WI38 (cell line): ENCODE data around the gene CD38.
A peak's percentile ranks its signal among the peaks of the same experiment; 100 is the strongest.
"Not testable (repeated sequence)": the region's sequence is repeated elsewhere in the genome, so short reads cannot be mapped to it uniquely, and the experiment has no call there.

Experiments
- H3K4me3 ChIP-seq: 2 replicates; pipeline ENCODE4 v1.5.1; 2011; ENCODE audit warnings: low read depth, mild to moderate bottlenecking, control low read depth, low read length
- TF ChIP-seq, protein P1 (sequence below): IDR thresholded peaks from 2 replicates; pipeline ENCODE4 v1.5.1; 2012; ENCODE audit warnings: low read depth, mild to moderate bottlenecking, control low read depth, low read length

The CD38 gene

DNA sequence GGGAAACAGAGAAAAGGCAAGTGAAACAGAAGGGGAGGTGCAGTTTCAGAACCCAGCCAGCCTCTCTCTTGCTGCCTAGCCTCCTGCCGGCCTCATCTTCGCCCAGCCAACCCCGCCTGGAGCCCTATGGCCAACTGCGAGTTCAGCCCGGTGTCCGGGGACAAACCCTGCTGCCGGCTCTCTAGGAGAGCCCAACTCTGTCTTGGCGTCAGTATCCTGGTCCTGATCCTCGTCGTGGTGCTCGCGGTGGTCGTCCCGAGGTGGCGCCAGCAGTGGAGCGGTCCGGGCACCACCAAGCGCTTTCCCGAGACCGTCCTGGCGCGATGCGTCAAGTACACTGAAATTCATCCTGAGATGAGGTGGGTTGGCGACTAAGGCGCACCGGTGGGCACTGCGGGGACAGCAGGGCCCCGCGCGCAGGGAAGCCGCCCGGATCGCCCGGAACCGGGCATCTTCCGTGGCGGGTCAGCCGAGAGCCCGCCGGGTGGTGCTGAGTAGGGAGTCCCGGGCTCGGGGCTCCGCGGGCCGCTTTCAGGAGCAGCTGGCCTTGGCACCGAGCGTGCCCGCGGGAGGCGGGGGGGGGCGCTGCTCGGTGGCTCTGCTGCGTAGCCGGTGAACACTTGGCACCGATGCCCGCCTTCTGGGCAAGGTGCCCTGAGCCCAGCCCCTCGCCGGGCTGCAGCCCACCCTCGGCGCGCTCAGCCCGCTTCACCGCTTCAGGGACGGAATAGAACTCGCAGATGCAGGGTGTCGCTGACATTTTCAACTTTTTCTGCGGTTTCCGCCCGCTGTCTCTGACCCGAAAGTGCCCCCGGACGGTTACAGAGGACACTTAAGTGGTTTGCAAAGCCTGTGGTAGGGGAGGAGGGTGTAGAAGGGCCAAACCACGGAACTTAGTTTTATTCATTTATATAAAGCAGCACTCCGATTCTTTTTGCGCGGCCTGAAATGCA is at the start of gene CD38:
TSS of gene CD38 (plus strand) at position 40 of the 953 bp plus-strand sequence. CDS start at position 127, 87 bp downstream.
- H3K4me3 ChIP-seq: peak within 1 kb of the TSS; percentile 50
- TF ChIP-seq, protein P1, sequence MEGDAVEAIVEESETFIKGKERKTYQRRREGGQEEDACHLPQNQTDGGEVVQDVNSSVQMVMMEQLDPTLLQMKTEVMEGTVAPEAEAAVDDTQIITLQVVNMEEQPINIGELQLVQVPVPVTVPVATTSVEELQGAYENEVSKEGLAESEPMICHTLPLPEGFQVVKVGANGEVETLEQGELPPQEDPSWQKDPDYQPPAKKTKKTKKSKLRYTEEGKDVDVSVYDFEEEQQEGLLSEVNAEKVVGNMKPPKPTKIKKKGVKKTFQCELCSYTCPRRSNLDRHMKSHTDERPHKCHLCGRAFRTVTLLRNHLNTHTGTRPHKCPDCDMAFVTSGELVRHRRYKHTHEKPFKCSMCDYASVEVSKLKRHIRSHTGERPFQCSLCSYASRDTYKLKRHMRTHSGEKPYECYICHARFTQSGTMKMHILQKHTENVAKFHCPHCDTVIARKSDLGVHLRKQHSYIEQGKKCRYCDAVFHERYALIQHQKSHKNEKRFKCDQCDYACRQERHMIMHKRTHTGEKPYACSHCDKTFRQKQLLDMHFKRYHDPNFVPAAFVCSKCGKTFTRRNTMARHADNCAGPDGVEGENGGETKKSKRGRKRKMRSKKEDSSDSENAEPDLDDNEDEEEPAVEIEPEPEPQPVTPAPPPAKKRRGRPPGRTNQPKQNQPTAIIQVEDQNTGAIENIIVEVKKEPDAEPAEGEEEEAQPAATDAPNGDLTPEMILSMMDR: no peak

DNA sequence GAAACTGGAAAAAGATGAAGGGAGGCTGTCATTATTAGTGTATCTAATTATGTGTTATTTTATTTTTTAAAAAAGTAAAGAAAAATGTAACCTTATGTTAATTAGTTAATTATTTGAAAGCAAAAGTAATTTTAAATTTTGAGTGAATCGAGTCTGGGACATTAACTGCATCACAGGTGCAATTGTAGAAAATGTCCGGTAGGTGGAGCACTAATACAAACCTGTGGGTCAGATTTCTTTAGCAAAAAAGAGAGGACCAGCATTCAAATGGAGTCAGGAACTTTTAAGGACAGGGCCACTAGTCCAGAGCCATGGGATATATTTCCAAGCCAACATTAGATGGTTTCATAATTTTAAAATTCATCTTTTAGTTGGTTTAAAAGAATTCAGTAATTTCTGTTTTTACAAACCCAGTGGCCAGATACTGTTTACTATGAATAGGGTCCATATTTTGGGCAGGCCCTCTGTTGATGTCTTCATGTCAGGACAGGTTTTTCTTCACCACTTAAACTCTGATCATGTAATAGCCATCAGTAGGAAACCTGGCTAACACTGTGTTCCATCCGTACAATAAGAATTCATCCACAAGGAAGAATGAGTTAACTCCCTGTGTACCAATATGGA is 48.1 kb upstream of the CD38 start:
- no peak overlapping the region for H3K4me3 ChIP-seq
- TF ChIP-seq, protein P1: peak; percentile 54

DNA sequence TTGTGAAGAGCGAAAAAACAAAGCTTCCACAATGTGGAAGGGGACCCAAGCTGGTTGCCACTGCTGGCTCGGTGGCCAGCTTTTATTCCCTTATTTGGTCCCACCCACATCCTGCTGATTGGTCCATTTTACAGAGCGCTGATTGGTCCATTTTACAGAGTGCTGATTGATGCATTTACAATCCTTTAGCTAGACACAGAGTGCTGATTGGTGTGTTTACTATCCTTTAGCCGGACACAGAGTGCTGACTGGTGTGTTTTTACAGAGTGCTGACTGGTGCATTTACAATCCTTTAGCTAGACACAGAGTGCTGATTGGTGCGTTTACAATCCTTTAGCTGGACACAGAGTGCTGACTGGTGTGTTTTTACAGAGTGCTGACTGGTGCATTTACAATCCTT is 45.1 kb upstream of the CD38 start:
- H3K4me3 ChIP-seq: not testable (repeated sequence)

GRCh38 chr4:15735536-15735935 is 42.6 kb upstream of the CD38 start:
- TF ChIP-seq, protein P1: no peak
- no peak overlapping the region for H3K4me3 ChIP-seq

GRCh38 chr4:15736514-15737050 is 41.5 kb upstream of the CD38 start:
- H3K4me3 ChIP-seq: no peak overlapping the region

GRCh38 chr4:15737255-15737654 is 40.9 kb upstream of the CD38 start:
- no peak overlapping the region for H3K4me3 ChIP-seq
- TF ChIP-seq, protein P1: no peak

More at GRCh38 chr4:15736514-15737050, 41.5 kb upstream of the CD38 start:
- TF ChIP-seq, protein P1: no peak

GRCh38 chr4:15738877-15739276 is 39.3 kb upstream of the CD38 start:
- no peak overlapping the region for H3K4me3 ChIP-seq
- TF ChIP-seq, protein P1: no peak
